Measurements from ENCODE around the gene ACAD11.

ACAD11 gene

GRCh38 chr3:132549890-132550578, 109.6 kb downstream of the ACAD11 start:
- DNase-seq: no peak

GRCh38 chr3:132549169-132549568, 110.4 kb downstream of the ACAD11 start:
- DNase-seq: no peak

- DNase-seq: no peak
Observed at GRCh38 chr3:132545471-132545870, 114.1 kb downstream of the ACAD11 start.

GRCh38 chr3:132544130-132544529, 115.5 kb downstream of the ACAD11 start:
- no peak for DNase-seq

GRCh38 chr3:132543011-132543739, 116.4 kb downstream of the ACAD11 start:
- no peak for DNase-seq

- no peak for DNase-seq
Observed at GRCh38 chr3:132542577-132542976, 117.0 kb downstream of the ACAD11 start.

- DNase-seq: no peak
Observed at GRCh38 chr3:132539681-132540080, 119.9 kb downstream of the ACAD11 start.

GRCh38 chr3:132538072-132538471, 121.5 kb downstream of the ACAD11 start:
- DNase-seq: no peak

GRCh38 chr3:132537297-132537696, 122.3 kb downstream of the ACAD11 start:
- no peak for DNase-seq

GRCh38 chr3:132536442-132537153, 123.0 kb downstream of the ACAD11 start:
- no peak for DNase-seq

- peak; percentile 20 for DNase-seq
Observed at GRCh38 chr3:132535575-132536441, 123.8 kb downstream of the ACAD11 start.

GRCh38 chr3:132530624-132531023, 129.0 kb downstream of the ACAD11 start:
- no peak for DNase-seq

- no peak for DNase-seq
Observed at GRCh38 chr3:132522353-132522752, 137.3 kb downstream of the ACAD11 start.

- DNase-seq: no peak
Observed at GRCh38 chr3:132521901-132522300, 137.7 kb downstream of the ACAD11 start.

- no peak for DNase-seq
Observed at GRCh38 chr3:132519914-132520313, 139.7 kb downstream of the ACAD11 start.

GRCh38 chr3:132517311-132517710, 142.3 kb downstream of the ACAD11 start:
- DNase-seq: no peak

- peak; percentile 53 for DNase-seq
Observed at GRCh38 chr3:132513057-132513456, 146.6 kb downstream of the ACAD11 start.

GRCh38 chr3:132509506-132509905, 150.1 kb downstream of the ACAD11 start:
- DNase-seq: no peak

- no peak for DNase-seq
Observed at GRCh38 chr3:132509096-132509495, 150.5 kb downstream of the ACAD11 start.
